Stimulated activated CD8-positive, alpha-beta memory T cell treated with anti-CD3 and anti-CD28 coated beads, Interleukin-12 subunit alpha, Interleukin-12 subunit beta, amount 100 ng/mL, for 24 hours (primary cell): ENCODE measurements around the gene GHRHR.

Source experiments
- DNase-seq: peaks from one replicate; pipeline ENCODE4 v3.0.0-alpha.2; 2020; ENCODE audit errors: extremely low read depth

The GHRHR gene

DNA sequence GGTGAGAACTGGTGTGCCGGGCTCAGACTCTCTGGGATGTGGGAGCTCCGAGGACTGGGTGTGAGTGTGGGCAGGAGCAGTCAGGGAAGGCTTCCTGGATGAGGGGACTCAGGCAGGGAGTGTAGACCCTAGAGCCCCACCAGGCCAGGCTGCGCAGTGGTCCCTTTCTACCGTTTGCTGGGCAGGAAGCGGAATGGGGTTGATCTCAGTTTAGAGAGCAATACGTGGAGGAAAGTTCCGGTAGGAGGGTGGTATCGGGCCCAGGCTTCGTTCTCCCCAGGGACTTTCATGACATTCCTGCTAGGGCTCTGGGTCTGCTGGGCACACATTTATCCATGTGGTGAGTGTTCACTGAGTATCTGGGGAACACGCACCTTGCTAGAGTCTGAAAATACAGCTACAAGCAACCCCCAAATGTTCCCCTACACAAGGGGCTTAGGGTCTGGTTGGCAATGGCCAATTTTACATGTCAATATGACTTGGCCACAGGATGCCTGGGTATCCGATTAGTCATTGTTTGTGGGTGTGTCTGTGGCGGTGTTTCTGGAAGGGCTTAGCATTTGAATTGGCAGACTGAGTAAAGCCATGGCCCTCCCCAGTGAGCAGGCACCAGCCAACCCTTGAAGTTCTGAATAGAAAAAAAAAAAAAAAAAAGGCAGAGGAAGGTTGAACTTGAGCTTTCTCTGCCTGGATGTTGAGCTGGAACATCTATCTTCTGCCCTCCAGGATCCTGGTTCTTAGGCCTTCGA is 20.8 kb downstream of the GHRHR start:
- no peak for DNase-seq

DNA sequence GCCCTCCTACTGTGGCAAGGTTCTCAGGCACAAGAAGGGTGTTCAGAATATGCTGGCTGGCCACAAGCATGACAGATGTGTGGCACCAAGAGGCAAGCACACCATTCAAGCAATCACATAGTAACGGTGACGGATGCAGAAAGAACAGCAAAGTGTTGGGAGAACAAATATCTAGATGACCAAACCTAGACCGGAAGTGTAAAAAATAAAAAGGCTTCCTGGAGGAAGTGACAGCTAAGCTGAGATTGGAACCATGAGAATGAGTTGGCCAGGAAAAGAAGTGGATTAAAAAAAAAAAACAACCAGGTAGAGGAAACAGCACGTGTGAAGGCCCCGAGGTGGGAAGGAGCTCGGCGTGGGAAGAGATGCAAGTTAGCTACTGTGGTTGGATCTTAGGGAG is 22.0 kb downstream of the GHRHR start:
- DNase-seq: no peak

DNA sequence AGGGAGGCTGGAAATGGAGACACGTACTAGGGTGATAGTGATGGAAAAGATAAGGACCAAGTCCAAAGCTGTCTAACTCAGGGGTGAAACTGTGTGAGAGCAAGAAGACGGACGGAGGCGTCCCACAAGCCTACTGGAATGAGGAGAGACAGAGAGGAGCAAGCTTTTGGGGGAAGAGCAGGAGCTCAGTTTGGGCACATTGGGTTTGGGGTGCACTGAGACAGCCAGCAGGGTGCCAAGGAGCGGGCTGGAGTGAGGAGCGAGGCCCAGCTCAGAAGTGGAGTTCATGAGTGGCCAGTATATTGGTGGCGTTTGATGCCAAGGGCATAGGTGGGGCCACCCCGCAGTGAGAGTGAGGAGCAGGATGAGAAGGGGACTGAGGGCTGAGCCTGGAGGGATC is 22.6 kb downstream of the GHRHR start:
- no peak for DNase-seq

DNA sequence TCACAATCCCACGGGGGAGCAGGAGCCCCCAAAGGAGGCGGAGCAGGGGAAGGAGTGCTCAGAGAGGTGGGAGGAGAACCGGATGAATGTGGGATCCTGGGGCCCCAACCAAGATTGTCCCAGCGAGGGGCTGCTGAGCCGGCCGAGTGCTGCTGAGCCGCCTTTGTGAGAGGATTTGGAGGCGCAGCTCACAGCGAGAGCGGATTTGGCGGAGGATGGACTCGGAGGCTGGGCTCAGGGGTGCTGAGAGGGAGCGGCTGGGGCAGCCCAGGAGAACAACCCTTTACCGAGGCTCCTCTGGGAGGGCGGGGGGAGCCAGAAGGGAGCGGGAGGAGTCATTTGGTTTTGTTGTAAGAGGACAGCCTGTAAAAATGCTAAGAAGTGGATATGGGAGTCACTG is 23.0 kb downstream of the GHRHR start:
- no peak for DNase-seq

DNA sequence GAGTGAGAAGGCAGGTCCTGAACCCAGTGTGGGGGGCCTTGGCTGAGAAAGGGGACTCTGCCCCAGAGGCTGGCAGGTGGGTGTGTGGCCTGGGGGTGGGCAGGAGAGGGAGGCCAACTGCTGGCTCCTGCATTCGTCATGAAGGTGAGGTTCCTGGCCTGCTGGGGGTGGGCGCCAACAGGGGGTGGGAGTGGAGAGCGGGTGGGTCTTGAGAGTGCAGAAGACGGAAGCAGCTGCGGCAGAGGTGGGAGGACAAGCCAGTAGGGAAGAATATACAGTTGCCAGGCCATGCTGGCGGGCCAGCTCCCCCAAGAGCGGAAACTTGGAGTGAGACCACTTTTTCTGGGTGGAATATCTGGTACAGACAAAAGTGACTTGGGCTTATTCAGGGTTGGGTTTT is 23.4 kb downstream of the GHRHR start:
- DNase-seq: no peak

DNA sequence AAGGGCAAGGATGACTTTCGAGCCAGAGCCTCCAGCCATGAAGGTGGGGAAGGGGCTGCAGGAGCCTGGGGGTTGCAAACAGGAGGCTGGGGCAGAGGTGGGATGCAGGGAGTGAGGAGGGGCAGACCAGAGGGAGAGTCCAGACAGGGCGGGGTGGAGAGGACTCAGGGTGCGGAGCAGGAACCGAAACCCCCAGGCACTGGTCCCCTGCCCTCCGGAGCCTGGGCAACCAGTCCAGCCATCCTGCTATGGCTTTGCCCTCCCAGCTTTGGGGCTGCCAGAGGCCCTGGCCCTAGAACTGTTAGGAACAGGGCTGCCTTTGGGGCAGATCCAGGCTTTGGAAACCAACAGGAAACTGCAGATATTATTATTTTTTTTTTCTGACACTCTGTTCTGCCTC is 24.2 kb downstream of the GHRHR start:
- no peak for DNase-seq

DNA sequence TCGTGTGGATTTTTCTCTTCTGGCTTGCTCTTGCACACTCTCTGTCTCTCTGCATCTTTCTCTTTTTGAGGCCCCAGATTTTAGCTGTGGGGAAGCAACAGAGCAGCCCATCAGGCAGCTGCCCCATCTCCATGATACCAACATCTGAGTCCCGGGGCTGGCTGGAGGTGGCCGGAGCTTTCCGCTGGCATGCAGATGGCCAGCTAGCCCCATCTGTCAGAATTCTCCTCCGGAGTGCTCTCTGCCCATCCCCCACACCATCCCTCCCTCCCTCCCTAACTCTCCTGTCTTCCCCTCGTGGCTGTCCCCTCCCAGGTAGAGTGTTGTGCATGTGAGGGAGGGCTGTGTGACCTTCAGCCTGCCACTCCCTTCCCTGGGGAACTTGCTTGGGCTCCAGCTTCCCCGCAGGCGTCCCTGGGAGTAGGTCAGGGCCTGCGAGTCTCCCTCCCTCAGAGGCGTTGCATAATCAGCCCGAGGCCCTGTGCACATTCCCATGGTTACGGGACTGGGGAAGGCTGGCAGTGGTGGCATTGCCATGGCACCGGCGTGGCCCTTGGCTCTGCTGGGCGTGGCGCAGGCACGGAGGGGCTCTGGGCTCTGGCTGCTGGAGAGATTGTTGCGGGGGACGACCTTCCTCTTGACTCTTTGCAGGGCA is 24.7 kb downstream of the GHRHR start:
- no peak for DNase-seq

DNA sequence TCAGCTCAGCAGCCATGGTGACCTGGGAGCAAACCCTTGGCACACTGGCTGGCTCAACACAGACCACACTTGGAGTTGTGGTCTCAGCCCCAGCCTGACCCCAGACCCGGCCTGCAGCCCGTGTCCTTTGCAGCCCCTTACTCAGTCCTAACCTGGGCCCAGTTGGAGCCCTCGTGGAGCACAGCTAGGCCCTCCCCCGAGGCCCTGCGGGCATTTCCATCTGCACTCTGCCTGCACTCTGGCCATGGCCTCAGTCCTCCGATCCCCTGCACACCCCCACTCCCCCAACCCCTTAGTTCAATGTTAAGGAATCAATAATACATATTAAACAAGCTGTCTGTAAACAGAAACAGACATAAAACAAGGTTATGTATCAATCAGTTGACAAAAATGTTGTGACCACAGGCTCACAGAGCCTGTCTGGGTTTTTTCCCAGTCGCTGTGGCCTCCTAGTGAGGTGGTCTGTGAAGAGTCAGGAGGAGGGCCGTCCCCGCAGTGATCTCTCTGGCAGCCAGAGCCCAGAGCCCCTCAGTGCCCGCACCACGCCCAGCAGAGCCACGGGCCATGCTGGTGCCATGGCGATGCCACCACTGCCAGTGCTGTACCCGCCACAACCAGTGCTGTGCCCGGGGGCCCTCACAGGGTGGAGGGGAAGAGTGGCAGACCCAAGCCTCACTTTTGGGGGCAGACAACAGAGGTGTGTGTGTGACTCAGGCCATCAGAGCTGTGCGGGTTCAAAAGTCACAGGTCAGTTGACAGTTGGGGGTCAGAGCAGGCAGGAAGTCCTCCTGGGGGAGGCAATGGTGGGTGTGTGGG is 25.5 kb downstream of the GHRHR start:
- DNase-seq: no peak

DNA sequence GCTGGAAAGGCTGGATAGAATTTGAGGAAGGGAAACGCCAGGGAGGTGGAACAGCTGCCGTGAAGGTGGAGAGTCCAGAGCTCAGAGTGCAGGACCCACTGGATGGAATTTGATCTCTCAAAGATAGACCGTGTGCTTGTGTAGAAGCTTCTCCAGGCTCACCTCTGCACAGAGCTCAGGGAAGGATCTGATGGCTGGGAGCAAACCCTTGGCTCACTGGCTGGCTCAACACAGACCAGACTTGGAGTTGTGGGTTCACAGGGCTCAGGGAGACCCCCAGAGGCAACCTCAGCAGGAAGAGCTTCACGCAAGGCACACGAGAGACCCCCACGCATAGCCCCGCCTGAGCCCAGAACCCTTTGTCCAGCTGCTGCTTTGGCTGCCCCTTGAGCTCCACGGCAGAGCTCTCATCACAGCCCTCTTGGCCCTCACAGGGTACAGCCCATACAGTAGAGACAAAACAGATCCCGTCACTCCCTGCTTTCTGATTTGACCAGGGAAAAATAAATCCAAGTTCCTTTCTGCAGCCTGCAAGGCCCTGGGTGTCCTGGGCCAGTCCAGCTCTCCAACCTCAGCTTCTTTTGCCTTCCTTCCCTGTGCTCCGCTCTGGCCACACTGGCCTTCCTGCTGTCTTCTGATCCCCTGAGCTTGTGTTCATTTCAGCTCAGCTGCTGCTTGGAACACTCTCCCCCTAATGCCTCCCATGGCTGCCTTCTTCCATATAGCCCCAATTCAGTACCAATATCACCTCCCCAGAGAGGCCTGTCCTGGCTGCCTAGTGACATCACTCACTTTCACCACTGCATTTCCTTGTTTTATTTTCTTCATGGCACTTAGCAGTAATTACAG is 26.3 kb downstream of the GHRHR start:
- no peak for DNase-seq

DNA sequence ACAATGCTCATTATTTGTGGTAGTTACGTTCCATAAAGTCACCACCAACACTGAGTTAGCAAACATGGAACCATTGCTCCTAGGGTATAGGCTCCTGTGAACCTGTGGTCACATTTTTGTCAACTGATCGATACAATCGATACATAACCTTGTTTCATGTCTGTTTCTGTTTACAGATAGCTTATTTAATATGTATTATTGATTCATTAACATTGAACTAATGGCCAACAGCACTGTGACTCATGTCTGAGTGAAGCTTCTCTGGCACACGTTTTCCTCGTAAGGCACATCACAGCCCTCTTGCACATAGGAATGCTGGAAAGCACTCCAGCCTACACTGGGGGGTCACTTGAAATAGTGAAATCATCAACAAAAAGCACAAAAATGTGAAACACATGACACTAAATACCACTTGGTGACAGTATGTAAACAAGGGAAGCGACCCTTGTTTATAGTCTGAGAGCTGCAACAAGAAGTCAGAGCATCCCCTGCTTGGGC is 27.0 kb downstream of the GHRHR start:
- no peak for DNase-seq

DNA sequence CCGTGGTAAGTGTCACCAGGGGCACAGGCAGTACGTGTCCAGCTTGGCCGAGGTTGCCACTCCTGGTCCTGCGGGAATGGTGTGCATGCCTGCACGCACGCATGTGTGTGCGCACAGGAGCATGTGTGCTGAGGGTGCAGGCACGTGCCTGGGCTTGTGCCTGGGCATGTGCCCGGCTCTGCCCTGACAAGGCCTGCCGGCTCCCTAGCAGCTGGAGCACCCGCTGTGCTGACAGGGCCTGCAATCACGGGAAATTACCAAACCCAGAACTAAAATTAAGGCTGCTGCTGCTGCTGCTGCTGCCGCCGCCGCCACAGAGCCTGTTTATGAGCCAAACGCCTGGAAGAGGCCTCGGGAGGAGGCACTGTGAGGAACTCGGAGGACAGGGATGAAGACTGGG is 28.7 kb downstream of the GHRHR start:
- no peak for DNase-seq

DNA sequence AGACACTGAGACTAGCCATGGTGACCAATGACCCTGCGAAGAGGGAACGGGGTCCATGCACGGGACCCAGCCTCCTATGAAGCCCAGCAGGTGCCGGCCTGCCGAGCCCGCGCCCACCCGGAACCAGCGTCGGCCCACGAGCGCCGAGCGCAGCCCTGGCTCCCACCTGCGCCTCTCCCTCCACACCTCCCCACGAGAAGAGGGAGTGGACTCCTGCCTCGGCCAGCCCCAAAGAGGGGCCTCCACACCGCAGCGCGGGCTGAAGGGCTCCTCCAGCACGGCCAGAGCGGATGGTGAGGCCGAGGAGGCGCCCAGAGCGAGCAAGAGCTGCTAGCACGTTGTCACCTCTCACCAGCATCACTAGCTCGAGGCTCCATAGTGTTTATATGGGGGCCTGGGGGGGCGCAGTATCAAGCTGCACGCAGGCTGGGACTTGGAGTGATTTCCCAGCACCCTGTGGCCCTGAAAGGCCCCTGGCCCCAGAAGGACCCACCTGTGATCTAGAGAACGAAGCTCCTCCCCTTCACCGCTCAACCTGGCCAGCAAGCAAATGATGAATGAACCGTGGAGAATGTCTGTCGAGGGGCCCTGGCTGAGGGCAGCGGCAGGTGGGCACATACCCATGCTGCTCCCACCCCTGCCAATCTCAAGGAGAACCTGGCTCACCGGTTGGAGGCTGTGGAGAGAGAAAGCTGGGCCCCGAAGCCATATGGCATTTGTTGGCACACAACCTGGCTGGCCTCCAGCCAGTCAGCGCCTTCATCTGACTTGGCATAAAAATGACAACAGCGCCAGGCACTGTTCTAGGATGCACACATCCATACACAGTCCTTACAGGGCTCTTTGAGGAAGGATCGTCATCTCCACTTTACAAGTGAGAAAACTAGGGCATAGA is 30.7 kb downstream of the GHRHR start:
- DNase-seq: no peak

DNA sequence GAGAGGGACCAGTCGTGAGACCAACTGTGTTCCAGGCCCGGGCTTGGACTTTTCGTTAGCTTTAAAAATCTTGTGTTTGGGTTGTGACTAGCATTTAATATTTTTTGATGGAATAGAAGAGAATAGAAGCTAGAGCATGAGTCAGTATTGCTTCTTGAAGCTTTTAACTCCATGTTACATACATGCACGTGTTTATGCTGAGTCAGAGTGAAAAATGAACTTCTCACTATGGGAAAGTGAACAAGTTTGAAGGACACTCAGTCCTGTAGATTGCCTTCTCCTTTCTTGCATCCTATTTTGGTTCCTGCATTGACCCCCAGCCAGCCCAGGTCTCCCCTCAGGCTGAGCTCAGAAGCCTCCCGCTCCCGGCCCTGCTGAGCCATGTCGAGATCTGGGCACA is 31.8 kb downstream of the GHRHR start:
- no peak for DNase-seq

DNA sequence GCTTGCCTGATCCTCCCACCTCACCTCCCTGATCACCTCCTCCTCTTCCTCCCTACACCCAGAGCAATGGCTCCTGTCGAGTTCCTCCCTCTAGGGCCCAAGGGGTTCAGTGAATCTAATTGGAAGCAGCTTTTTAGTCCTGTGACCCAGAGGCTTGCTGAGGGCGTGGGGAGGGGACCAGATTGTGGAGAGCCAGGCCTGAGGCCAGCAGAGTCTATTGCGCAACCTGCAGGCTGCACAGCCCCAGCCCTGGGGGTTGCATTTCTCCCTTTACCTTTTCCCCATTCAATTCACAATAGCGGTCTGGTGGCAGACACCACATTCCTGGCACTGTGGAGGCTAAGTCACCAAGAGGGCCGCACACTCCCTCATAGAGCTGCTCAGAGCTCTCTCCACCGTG is 32.5 kb downstream of the GHRHR start:
- no peak for DNase-seq

DNA sequence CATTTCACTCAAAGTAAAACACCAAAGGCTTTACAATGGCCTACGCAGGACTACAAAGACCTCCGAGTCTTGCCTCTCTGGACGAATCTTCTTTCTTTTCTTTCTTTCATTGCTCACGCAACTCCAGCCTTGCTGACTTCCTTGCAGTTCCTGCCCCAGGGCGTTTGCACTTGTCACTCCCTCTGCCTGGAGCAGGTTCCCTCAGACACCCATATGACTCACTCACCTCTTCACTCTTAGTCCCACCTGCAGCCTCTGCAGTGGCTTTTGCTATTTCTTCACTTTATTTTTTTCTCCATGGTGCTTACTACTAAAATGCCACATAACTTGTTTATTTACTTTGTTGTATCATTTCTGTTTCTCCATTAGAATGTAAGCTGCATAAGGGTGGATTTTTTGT is 33.1 kb downstream of the GHRHR start:
- no peak for DNase-seq

DNA sequence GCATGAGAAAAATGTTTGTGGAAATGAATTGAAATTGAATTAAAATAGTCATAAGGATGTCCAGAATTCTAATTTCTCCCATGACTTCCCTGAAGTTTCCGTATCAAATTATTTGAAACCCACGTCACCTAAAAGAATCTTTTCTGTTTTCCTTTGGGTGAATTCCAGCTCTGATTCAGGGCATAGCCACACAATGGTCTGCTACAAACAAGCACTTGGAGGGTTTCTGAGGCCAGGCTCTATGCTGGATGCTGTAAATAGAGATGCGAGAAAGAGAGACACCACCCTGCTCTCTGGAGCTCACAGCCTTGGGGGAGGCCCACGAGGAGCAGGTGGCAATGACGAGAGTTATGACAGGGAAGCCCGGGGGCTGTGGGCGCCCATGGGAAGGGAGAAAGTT is 33.6 kb downstream of the GHRHR start:
- DNase-seq: no peak

DNA sequence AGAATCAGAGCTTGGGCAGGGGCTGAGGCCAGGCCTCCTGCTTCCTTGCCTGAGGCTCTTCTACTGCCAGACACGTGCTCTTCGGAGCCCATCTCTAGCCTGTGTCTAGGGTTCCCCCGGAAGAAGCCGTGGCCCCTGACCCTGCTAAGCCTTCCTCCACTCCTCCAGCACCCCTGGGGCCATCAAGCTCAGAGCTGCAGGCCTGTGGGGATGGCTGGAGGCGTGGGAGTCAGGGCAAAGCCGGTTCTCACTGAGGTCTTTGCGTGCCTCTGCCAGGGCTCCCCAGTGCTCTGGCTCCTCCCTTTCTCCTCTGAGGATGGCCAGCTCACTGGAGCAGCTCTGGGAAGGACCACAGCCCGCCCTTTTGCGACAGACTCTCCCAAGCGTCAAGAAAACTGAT is 34.4 kb downstream of the GHRHR start:
- DNase-seq: no peak

DNA sequence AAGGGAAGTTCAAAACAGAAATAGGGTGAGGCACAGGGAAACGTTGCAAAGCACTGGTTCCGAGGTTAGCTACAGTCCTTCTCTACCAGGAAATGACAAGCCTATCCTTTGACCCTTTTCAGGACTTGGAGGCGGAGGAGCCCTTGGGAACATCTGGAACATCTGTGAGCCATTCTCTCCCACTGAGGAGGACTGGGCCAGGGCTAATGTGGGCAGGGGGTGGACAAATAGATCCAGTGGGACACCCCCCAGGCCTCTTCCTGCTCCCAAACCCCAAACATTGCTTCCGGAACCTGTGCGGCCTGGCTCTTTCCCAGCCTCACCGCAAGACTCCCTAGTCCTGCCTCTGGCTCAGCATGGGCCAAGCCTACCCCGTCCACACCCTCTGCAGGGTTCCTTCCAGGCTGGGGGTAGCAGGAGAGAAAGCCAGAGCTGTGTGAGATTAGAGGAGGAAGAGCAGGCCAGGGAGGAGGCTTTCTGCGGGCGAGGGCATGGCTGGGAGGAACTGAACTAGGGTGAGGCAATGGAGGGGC is 36.5 kb downstream of the GHRHR start:
- no peak for DNase-seq

DNA sequence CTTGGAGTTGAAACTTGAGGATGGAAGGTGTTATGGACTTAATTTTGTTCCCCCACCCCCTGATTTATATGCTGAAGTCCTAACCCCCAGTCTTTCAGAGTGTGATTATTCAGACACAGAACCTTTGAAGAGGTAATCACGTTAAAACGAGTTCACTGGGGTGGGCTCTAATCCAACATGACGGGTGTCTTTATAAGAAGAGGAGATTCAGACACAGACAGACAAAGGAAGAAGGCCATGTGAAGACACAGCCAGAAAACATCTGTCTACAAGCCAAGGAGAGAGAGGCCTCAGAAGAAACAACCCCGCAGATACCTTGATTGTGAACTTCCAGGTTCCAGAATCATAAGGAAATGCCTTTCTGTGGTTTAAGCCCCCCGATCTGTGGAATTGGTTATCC is 37.0 kb downstream of the GHRHR start:
- no peak for DNase-seq

DNA sequence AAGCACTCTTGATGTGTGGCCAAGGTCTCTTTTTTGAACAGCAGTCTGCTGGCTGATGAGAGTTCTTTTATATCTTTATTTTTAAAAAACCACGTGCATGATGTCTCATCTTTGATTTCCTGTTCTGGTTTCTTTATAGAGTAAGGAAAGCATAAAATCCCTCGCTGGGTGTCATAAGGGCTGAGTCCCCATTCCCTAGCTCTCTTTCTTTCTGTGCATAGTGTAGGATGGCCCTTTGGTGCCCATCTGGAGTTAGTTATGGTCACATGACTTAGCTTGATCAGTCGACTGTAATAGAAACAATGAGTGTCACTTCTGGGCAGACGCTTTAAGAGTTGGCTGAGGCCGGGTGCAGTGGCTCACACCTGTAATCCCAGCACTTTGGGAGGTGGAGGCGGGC is 38.5 kb downstream of the GHRHR start:
- DNase-seq: no peak

DNA sequence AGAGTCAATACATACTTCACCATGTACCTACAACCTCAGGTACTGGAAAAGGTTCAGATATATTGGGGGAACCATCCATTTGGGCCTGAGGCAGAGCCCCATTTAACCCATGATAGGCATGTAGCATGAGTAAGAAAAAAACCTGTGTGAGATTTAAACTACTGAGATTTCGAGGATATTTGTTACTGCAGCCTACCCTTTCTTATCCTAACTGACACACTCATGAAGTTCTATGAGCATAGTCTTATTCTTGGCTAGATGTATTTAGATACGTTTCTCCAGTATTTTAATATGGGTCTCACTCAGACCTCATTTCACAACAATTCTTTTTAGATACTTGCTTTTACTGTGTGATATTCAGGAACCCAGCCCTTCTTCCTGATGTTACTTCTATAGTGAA is 39.3 kb downstream of the GHRHR start:
- DNase-seq: no peak
